ENCODE measurements around the gene NADSYN1. TPM values are rescaled to one million over a fixed set of nuclear protein-coding genes. Genes with fewer than 3 reads are reported as not detected.

NADSYN1 gene
- total and polyA plus RNA-seq, 2 experiments from 2014 or later, result 35.6 to 54.9 TPM

- TF ChIP-seq ZNF462 (CRISPR knock-in tag; IDR thresholded peaks at IDR 0.05), result no peak
Measured at GRCh38 chr11:71462726-71463125, 9.7 kb downstream of the NADSYN1 start (continued).

GRCh38 chr11:71463331-71464211 lies 10.6 kb downstream of the NADSYN1 start:
- no peak overlapping the region for H2AFZ ChIP-seq
- Mint-ChIP-seq H3K36me3 (ENCODE audit: low read depth) (peaks cover 52% of the 10 kb centered on the region), H3K9me3 (peaks cover 10% of the 10 kb centered on the region), H3K4me1 (peaks cover 15% of the 10 kb centered on the region), H3K4me3 (no peak overlapping the region), H3K27me3 (ENCODE audit: insufficient read depth, low read depth, poor library complexity) (peaks cover 4% of the 10 kb centered on the region), H3K27ac (no peak overlapping the region)
- no peaks in the 10 kb centered on the region for H3K27me3 ChIP-seq (ENCODE audit: insufficient read depth)
- H3K79me2 ChIP-seq (replicated peaks; ENCODE audit: insufficient read depth), result no peaks in the 10 kb centered on the region
- peaks cover 10% of the 10 kb centered on the region; the same call in 1 of the 2 replicates for H3K36me3 ChIP-seq (ENCODE audit: insufficient read depth)
- no peaks in the 10 kb centered on the region for H3K9me2 ChIP-seq (ENCODE audit: insufficient read depth)
- H3K4me1 ChIP-seq (ENCODE audit: insufficient read depth), result no peaks in the 10 kb centered on the region
- no peaks in the 10 kb centered on the region for H4K20me1 ChIP-seq (replicated peaks; ENCODE audit: insufficient read depth)
- TF ChIP-seq STAT1 (IDR thresholded peaks at IDR 0.05; ENCODE audit: unreplicated experiment), result no peak
- no peak for ATAC-seq
- H3K4me3 ChIP-seq, result no peak overlapping the region
- no peak for DNase-seq (ENCODE audit: low spot score)
- no peaks in the 10 kb centered on the region for H3F3A ChIP-seq (replicated peaks; ENCODE audit: low read depth)
- H3K27ac ChIP-seq (ENCODE audit: low read depth), result no peak overlapping the region
- H3K4me2 ChIP-seq, result no peak overlapping the region

GRCh38 chr11:71465054-71465453 lies 12.1 kb downstream of the NADSYN1 start:
- no peaks in the 10 kb centered on the region for H4K20me1 ChIP-seq (replicated peaks; ENCODE audit: insufficient read depth)
- H3K36me3 ChIP-seq (ENCODE audit: insufficient read depth), result peaks cover 11% of the 10 kb centered on the region; the same call in 1 of the 2 replicates
- ATAC-seq (no peak), DNase-seq (ENCODE audit: low spot score) (no peak)
- no peak overlapping the region for H3K4me3 ChIP-seq
- no peak overlapping the region for H3K27ac ChIP-seq (ENCODE audit: low read depth)
- no peak overlapping the region for H2AFZ ChIP-seq
- peaks cover 4% of the 10 kb centered on the region for H3K27me3 Mint-ChIP-seq (ENCODE audit: insufficient read depth, low read depth, poor library complexity)
- peaks cover 24% of the 10 kb centered on the region for H3K9me3 Mint-ChIP-seq
- H3K27me3 ChIP-seq (ENCODE audit: insufficient read depth), result no peaks in the 10 kb centered on the region
- H3K36me3 Mint-ChIP-seq (ENCODE audit: low read depth), result peaks cover 57% of the 10 kb centered on the region
- no peaks in the 10 kb centered on the region for H3F3A ChIP-seq (replicated peaks; ENCODE audit: low read depth)
- H3K4me1 Mint-ChIP-seq, result peaks cover 15% of the 10 kb centered on the region
- no peak overlapping the region for H3K27ac Mint-ChIP-seq
- no peaks in the 10 kb centered on the region for H3K9me2 ChIP-seq (ENCODE audit: insufficient read depth)
- no peaks in the 10 kb centered on the region for H3K79me2 ChIP-seq (replicated peaks; ENCODE audit: insufficient read depth)
- H3K4me3 Mint-ChIP-seq, result no peak overlapping the region
- no peaks in the 10 kb centered on the region for H3K4me1 ChIP-seq (ENCODE audit: insufficient read depth)
- H3K4me2 ChIP-seq, result no peak overlapping the region
- TF ChIP-seq EZH2 (IDR thresholded peaks at IDR 0.05; ENCODE audit: low read depth, unreplicated experiment) (no peak), ETS1 (IDR thresholded peaks at IDR 0.05) (no peak), ZNF114 (CRISPR knock-in tag; IDR thresholded peaks at IDR 0.05) (no peak), JUNB (IDR thresholded peaks at IDR 0.05; ENCODE audit: unreplicated experiment) (no peak), REST (IDR thresholded peaks at IDR 0.05; ENCODE audit: unreplicated experiment) (no peak), STAT1 (IDR thresholded peaks at IDR 0.05; ENCODE audit: unreplicated experiment) (no peak)

Data from GM23338 (cell line).